Dermis microvascular lymphatic vessel endothelial cell (primary cell): ENCODE measurements around the gene ADAMTSL2. TPM values are rescaled to one million over a fixed set of nuclear protein-coding genes. Genes with fewer than 3 reads are reported as not detected.
A peak's percentile ranks its signal among the peaks of the same experiment; 100 is the strongest.

Experiments
- DNase-seq, 2 donors: peaks; one replicate each; pipeline versions ENCODE4 v3.0.0 to v3.0.0-alpha.2; 2010; ENCODE audit warnings: low read depth in 2 of 2
- total RNA-seq: library from RNA; depleted of rRNA; stranded (reverse); fragments of >200 nt; gene quantifications from 2 replicates; pipeline ENCODE4 v1.2.1, GENCODE V29; 2014

ADAMTSL2 gene
- total RNA-seq, 1 donor from 2014 or later, result under 0.01 TPM

- DNase-seq, result no peak
These were observed 34.6 kb upstream of the ADAMTSL2 start for GRCh38 chr9:133499892-133500270.

- no peak for DNase-seq
These were observed 32.4 kb upstream of the ADAMTSL2 start for GRCh38 chr9:133502112-133502511.

- no peak for DNase-seq
These were observed 29.2 kb upstream of the ADAMTSL2 start for GRCh38 chr9:133505186-133505830.

- no peak for DNase-seq
These were observed 28.4 kb upstream of the ADAMTSL2 start for GRCh38 chr9:133505901-133506652.

- peak in 1 of 2 donors; percentile 28 for DNase-seq
These were observed 27.9 kb upstream of the ADAMTSL2 start for GRCh38 chr9:133506653-133507038.

GRCh38 chr9:133507246-133507965 is 27.1 kb upstream of the ADAMTSL2 start:
- DNase-seq, result no peak

GRCh38 chr9:133508046-133508445 is 26.5 kb upstream of the ADAMTSL2 start:
- no peak for DNase-seq

- DNase-seq, result no peak
These were observed 25.1 kb upstream of the ADAMTSL2 start for GRCh38 chr9:133509179-133510083.

- DNase-seq, result no peak
These were observed 23.5 kb upstream of the ADAMTSL2 start for GRCh38 chr9:133510926-133511505.

GRCh38 chr9:133511607-133512006 is 22.9 kb upstream of the ADAMTSL2 start:
- DNase-seq, result no peak

GRCh38 chr9:133512253-133513213 is 22.0 kb upstream of the ADAMTSL2 start:
- DNase-seq, result no peak

GRCh38 chr9:133513214-133514100 is 21.0 kb upstream of the ADAMTSL2 start:
- no peak for DNase-seq

- DNase-seq, result no peak
These were observed 19.9 kb upstream of the ADAMTSL2 start for GRCh38 chr9:133514460-133515239.

- no peak for DNase-seq
These were observed 19.3 kb upstream of the ADAMTSL2 start for GRCh38 chr9:133515240-133515610.

- DNase-seq, result no peak
These were observed 18.8 kb upstream of the ADAMTSL2 start for GRCh38 chr9:133515615-133516255.

GRCh38 chr9:133516256-133516960 is 18.1 kb upstream of the ADAMTSL2 start:
- no peak for DNase-seq

- DNase-seq, result no peak
These were observed 17.5 kb upstream of the ADAMTSL2 start for GRCh38 chr9:133516961-133517350.
